NAMALWA (cell line): ENCODE measurements around the gene AHCTF1.
"Not testable (repeated sequence)": the region's sequence is repeated elsewhere in the genome, so short reads cannot be mapped to it uniquely, and the experiment has no call there.

Experiments used
- DNase-seq: peaks from one replicate; pipeline ENCODE4 v3.0.0-alpha.2; 2015; ENCODE audit warnings: low spot score

The AHCTF1 gene

DNA sequence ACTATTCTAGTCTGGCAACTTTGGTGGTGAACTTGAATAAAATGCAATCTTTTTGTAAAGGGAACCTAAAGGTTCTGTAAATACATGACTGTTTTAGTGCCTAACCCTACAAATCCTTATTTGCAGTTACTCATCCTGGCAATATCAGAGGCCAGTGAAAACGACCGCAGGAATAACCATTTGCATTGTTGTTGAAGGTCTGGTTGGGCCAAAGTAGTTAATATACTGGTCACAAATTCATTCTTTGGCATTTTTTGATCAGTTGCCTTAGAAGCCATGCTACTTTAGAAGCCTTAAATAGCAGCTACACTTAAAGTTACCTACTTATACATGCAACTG lies 93.7 kb downstream of the AHCTF1 start:
- DNase-seq = no peak

DNA sequence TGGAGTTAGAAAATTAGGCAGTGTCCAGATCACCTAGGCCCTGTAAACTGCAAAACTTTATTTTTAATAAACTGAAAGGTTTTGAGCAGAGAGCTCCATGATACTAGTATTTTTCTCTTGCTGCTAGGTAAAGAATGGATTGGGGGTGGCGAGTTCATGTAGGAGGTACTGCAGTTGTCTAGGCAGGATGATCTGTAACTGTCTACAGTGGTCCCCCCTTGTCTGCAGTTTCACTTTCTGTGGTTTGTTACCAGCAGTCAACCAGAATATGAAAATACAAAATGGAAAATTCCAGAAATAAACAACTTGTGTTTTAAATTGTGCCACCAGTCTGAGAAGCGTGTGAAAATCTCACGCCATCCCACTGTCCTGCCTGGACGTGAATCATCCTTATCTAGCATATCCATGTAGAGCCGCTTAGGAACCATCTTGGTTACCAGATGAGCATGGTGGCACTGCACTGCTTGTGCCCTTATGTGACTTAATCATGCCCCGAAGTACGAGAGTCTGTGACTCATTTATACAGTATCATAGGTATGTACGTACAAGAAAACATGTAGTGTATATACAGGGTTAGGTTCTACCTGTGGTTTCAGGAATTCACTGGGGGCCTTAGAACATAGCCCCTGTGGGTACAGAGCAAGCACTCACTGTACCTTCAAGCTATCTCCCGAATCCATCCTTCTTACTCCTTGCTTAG lies 94.2 kb downstream of the AHCTF1 start:
- peak; percentile 19 for DNase-seq

DNA sequence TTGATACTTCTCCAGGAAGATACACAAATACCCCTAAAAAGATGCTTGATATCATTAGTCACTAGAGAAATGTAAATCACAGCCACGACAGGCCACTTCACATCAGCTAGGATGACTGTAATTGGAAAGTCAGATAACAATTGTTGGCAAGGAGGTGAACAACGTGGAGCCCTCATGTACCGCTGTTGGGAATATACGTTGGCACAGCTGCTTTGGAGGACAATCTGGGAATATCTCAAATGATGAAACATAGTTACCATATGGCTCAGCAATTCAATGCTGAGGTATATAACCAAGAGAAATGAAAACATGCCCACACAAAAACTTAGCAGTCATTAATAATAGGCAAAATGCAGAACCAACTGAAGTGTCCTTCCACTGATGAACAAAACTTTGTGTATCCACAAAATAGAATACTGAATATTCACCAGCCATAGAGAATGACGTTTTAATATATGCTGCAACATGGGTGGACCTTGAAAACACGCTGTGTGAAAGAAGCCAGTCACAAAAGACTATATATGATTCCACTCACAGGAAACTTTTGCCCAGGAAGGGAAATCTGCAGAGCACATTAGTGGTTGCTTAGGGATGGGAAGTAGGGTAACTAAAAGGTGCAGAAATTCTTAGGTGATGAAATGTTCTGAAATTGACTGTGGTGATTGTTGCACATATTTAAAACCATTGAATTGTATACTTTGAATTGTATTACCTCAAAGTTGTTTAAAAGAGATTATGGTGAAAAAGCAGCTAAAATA lies 95.4 kb downstream of the AHCTF1 start:
- DNase-seq = no peak

DNA sequence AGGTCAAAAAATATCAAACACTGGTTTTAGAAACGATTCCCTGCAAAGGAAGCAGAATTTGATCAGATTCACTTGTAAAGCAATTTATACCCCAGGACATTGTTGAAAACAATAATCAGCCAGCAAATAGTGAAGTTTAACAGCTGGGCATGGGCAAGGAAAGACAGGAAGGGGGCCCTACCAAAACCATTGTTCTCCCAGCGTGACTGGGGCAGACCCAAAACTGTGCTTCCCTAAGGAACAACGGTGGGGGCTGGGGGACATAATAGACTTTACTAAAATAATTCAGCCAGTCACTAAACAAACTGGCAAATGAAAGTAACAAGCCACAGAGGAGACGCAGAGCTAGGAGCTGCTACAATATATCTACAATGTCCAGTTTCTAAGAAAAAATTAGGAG lies 100.2 kb downstream of the AHCTF1 start:
- no peak for DNase-seq

- no peak for DNase-seq
Observed at GRCh38 chr1:246828818-246829217, 102.9 kb downstream of the AHCTF1 start.

DNA sequence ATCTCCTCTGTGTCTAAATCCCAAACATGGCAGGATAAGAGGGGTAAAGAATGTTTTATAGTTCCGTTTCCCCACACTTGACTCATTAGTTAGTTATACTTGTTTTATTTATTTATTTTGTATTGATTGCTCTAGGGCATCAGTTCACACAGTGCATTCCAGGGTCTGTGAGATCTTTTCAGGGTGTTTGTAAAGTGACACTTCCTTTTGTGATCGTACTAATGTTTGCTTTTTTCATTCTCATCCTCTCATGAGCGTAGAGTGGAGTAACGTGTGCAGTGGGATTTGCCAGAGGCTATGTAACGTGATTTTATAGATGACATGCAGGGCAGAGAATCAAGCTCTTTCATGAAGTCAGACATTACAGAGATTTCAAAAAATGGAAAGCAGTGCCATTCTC lies 104.4 kb downstream of the AHCTF1 start:
- no peak for DNase-seq

DNA sequence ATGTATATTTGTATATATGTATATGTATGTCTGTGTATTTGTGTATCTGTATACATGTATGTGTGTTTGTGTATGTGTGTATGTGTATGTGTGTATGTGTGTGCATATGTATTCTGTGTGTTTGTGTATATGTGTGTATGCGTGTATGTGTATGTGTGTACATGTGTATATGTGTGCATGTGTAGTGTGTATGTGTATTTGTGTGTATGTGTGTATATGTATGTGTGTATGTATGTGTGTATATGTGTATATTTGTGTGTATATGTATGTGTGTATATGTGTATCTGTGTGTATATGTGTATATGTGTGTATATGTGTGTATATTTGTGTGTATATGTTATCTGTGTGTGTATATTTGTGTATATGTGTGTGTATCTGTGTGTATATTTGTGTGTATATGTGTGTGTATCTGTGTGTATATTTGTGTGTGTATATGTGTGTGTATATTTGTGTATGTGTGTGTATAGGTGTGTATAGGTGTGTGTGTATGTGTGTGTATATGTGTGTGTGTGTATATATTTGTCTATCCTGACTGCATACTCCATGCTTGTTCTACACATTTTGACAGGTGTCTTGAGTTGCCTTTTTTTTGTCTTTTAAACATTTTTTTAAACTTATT lies 106.1 kb downstream of the AHCTF1 start:
- no peak for DNase-seq

DNA sequence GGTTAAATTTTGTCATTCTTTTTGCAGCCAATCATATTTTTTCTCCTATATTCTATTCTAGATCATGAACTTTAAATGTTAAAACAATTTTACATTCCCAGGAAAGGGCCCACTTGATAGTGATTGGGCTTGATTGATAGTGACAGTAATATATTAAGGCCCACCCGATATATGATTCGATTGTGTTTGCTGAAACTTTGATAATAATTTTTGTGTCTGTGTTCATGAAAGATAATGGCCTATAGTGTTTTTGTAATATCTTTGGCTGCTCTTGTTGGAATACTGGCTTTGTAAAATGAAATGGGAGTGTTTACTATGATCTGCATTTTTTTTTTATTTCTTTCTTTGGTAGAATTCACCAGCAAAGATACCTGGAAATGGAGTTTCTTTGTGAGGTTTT lies 107.2 kb downstream of the AHCTF1 start:
- DNase-seq = no peak

- DNase-seq = not testable (repeated sequence)
Observed at GRCh38 chr1:246822154-246822553, 109.6 kb downstream of the AHCTF1 start.

GRCh38 chr1:246820666-246821065 lies 111.1 kb downstream of the AHCTF1 start:
- DNase-seq = no peak

DNA sequence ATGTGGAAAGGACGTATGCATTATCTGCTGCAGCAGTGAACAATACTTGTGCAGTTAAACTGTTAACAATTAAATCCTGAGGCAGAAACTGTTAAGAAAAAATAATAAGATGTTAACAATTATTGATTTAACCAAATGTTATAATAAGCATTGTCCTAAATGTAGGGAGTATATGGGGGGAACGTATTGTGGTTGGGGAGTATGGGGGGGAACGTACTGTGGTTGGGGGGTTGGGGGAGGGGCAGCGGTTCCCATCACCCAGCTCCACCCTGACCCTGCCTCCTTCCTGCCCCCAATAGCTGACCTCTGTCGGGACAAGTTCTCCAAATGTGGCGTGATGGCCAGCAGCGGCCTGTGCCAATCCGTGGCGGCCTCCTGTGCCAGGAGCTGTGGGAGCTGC lies 114.0 kb downstream of the AHCTF1 start:
- DNase-seq = not testable (repeated sequence)

DNA sequence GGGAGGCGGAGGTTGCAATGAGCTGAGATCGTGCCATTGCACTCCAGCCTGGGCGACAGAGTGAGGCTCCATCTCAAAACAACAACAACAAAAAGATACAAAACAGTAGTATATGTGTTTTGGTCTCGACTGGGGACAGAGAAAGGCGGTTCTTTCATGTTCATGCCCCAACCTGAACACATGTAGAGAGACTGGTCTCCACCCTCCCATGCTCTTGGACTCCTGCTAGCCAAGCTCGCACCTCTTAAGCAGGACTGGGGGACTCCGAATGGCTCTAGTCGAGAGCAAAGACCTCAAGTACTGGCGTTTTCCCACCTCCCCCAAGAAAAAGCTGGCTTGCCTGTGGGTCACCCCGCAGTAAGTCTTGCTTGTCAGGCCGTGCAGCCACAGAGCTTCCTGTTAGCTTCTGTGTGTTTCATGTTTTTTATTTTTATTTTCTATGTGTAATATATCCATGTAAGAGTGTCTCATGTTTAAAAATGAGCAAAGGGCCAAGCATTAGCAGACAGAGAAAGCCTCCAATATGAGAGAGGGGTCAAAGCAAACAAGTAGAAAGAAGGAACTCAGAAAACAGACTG lies 116.0 kb downstream of the AHCTF1 start:
- no peak for DNase-seq

GRCh38 chr1:246814890-246815289 lies 116.9 kb downstream of the AHCTF1 start:
- DNase-seq = no peak

DNA sequence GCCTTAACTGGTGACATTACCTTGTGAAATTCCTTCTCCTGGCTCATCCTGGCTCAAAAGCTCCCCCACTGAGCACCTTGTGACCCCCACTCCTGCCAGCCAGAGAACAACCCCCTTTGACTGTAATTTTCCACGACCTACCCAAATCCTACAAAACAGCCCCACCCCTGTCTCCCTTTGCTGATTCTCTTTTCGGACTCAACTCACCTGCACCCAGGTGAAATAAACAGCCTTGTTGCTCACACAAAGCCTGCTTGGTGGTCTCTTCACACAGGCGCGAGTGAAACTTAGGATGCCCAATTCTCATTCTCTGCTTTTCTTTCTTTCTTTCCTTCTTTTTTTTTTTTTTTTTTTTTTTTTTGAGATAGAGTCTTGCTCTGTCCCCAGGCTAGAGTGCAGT lies 118.4 kb downstream of the AHCTF1 start:
- not testable (repeated sequence) for DNase-seq

DNA sequence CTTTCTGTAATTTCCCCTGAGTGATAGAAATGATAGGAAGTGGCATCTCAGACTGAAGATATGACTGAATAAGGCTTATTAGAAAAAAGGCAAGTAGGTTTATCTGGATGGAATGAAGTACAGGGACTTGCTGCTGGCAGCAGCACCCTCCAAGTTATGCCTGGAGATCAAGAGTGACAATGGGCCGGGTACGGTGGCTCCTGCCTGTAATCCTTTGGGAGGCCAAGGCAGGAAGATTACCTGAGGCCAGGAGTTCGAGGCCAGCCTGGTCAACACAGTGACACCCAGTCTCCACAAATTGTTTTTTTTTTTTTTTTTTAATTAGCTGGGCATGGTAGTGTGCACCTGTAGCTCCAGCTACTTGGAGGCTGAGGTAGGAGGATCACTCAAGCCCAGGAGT lies 119.8 kb downstream of the AHCTF1 start:
- no peak for DNase-seq

DNA sequence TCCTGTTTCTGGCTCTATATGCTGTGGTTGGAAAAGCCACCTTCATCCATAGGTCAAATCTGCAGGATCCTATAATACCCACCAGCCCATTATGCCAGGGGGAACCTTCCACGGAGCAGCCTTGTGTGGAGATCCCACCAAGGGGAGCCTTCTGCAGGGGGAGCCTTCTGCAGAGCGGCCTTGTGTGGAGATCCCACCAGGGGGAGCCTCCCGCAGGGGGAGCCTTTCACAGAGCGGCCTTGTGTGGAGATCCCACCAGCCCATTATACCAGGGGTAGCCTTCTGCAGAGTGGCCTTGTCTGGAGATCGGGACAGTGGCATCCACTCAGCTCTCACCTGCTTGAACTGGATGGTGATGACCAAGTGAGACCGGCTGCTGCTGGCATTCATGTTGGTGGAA lies 122.3 kb downstream of the AHCTF1 start:
- peak; percentile 16 for DNase-seq

GRCh38 chr1:246805135-246805716 lies 126.5 kb downstream of the AHCTF1 start:
- DNase-seq = no peak

DNA sequence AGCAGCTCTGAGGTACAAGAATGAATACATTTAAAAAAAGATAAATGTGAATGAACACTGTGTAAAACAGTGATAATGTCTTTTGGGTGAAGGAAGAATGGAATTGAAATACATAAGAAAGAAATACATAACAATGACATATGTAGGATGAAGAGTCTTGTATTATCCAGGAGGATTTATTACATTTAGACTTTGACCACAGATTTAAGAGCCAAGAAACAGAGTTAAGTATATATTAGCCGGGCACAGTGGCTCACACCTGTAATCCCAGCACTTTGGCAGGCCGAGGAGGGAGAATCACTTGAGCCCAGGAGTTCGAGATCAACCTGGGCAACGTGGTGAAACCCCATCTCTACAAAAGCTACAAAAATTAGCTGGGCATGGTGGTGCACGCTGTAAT lies 127.9 kb downstream of the AHCTF1 start:
- no peak for DNase-seq

DNA sequence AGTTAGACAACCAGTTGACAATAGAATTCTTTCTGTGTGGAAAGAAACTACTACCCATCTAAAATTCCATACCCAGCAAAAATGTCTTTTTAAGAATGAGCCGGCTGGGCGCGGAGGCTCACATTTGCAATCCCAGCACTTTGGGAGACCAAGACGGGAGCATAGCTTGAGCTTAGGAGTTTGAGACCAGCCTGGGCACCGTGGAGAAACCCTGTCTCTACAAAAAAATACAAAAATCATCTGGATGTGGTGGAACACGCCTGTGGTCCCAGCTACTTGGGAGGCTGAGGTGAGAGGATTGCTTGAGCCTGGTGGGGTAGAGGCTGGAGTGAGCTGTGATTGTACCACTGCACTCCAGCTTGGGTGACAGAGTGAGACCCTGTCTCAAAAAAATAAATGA lies 128.4 kb downstream of the AHCTF1 start:
- no peak for DNase-seq

GRCh38 chr1:246801241-246802020 lies 130.3 kb downstream of the AHCTF1 start:
- no peak for DNase-seq

DNA sequence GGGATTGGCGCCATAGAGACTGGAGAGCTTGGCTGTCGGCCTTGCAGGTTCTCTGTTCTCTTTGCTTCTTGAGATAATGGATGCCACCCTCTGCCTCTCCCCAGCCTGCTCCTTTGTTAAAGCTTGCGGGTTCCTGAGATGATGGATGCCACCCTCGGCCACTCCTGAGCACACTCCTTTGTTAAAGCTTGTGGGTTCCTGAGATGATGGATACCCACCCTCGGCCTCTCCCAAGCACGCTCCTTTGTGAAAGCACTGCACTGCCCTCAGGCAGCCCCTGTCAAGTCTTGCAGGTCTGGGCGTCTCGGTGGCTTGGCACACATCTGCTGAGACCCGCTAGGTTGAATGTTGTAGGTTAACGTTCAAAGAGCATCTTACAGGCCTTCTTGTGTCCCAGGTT lies 131.0 kb downstream of the AHCTF1 start:
- no peak for DNase-seq

- no peak for DNase-seq
Observed at GRCh38 chr1:246800356-246800755, 131.4 kb downstream of the AHCTF1 start.
